Testis (tissue), 3 donors: ENCODE measurements around the gene DIAPH2. TPM values are rescaled to one million over a fixed set of nuclear protein-coding genes. Genes with fewer than 3 reads are reported as not detected.

Source experiments
- DNase-seq: peaks from one replicate; pipeline ENCODE4 v3.0.0-alpha.2; 2019
- H3K27ac ChIP-seq, 2 donors: fragments of 200-600 bp; sonication (generic); one replicate each; pipeline ENCODE4 v1.5.1; 2019
- H3K27me3 ChIP-seq: fragments of 200-600 bp; sonication (generic); one replicate; pipeline ENCODE4 v1.5.1; 2019
- H3K36me3 ChIP-seq: fragments of 200-600 bp; sonication (generic); one replicate; pipeline ENCODE4 v1.5.1; 2017; ENCODE audit warnings: low read depth; ENCODE audit errors: missing control alignments
- H3K4me1 ChIP-seq: fragments of 200-600 bp; sonication (generic); one replicate; pipeline ENCODE4 v1.5.1; 2019
- H3K4me3 ChIP-seq, 2 donors: fragments of 200-600 bp; sonication (generic); one replicate each; pipeline ENCODE4 v1.5.1; 2017 to 2019
- H3K9me3 ChIP-seq: fragments of 200-600 bp; sonication (generic); one replicate; pipeline ENCODE4 v1.5.1; 2017
- POLR2A ChIP-seq: fragments of 450-650 bp; IDR thresholded peaks from one replicate; pipeline ENCODE4 v1.6.1; 2017; ENCODE audit warnings: antibody characterized with exemption, mild to moderate bottlenecking, moderate library complexity
- WGBS, 2 donors: methylation state at CpG; one replicate each; pipeline ENCODE4 v1.1.5; 2018; 5-methylcytosine and 5-hydroxymethylcytosine counted together
- intact Hi-C: fragments of 100-400 bp; cut with DNase I; formaldehyde crosslinking; loops from one replicate; pipeline ENCODE4 v1.15.1; 2023; ENCODE audit warnings: low total_unique reads
- polyA plus RNA-seq: library from polyadenylated mRNA; stranded (reverse); fragments of 350-450 nt; fragmentation: Illumina TruSeq; extraction: RNeasy Lipid Tissue Mini Kit (QIAGEN cat#74804); gene quantifications from one replicate; pipeline ENCODE4 v1.2.3, GENCODE V29; 2014; ENCODE audit warnings: low read depth, low replicate concordance; ENCODE audit not compliant: insufficient read depth
- total RNA-seq, 2 donors: library from RNA; depleted of rRNA; stranded (reverse); fragments of >200 nt; gene quantifications; one replicate each; pipeline ENCODE4 v1.2.3, GENCODE V29; 2016
- TF ChIP-seq, protein P1 (sequence below), 3 experiments: fragments of 450-650 bp in 2 of 3; fragments of 200-600 bp in 1 of 3; sonication (generic) in 1 of 3; IDR thresholded peaks; one replicate each; pipeline ENCODE4 v1.5.1; 2016 to 2019; ENCODE audit warnings: antibody characterized with exemption in 3 of 3, mild to moderate bottlenecking in 2 of 3, moderate library complexity in 1 of 3

The DIAPH2 gene
- total and polyA plus RNA-seq, 3 donors from 2014 or later = 13.1 to 68.3 (median 67.4) TPM

GRCh38 chrX:96763608-96764007, 79.0 kb downstream of the DIAPH2 start:
- Histone ChIP-seq H3K4me1 (no peaks in the 10 kb centered on the region), H3K4me3 (no peak overlapping the region), H3K27me3 (no peaks in the 10 kb centered on the region), H3K9me3 (no peaks in the 10 kb centered on the region), H3K36me3 (no peaks in the 10 kb centered on the region), H3K27ac (no peak overlapping the region)
- no peak for DNase-seq
- 55 to 75% methylated on average over 4 of the region's 4 CpGs for WGBS, 2 donors
- intact Hi-C loops = no loop called here
- TF ChIP-seq, protein P1, sequence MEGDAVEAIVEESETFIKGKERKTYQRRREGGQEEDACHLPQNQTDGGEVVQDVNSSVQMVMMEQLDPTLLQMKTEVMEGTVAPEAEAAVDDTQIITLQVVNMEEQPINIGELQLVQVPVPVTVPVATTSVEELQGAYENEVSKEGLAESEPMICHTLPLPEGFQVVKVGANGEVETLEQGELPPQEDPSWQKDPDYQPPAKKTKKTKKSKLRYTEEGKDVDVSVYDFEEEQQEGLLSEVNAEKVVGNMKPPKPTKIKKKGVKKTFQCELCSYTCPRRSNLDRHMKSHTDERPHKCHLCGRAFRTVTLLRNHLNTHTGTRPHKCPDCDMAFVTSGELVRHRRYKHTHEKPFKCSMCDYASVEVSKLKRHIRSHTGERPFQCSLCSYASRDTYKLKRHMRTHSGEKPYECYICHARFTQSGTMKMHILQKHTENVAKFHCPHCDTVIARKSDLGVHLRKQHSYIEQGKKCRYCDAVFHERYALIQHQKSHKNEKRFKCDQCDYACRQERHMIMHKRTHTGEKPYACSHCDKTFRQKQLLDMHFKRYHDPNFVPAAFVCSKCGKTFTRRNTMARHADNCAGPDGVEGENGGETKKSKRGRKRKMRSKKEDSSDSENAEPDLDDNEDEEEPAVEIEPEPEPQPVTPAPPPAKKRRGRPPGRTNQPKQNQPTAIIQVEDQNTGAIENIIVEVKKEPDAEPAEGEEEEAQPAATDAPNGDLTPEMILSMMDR (IDR thresholded peaks at IDR 0.05) = no peak
- TF ChIP-seq POLR2A = no peak

- H3K4me3 ChIP-seq = no peak overlapping the region
- TF ChIP-seq, protein P1 (IDR thresholded peaks at IDR 0.05) = no peak
- TF ChIP-seq POLR2A = no peak
- 79 to 82% methylated on average over 1 of the region's 1 CpG for WGBS, 2 donors
- no peak for DNase-seq
- H3K36me3 ChIP-seq = no peaks in the 10 kb centered on the region
- intact Hi-C loops = no loop called here
- no peaks in the 10 kb centered on the region for H3K4me1 ChIP-seq
- H3K27me3 ChIP-seq = no peaks in the 10 kb centered on the region
- no peaks in the 10 kb centered on the region for H3K9me3 ChIP-seq
- H3K27ac ChIP-seq = no peak overlapping the region
Measured at GRCh38 chrX:96764864-96765263, 80.2 kb downstream of the DIAPH2 start.

DNA sequence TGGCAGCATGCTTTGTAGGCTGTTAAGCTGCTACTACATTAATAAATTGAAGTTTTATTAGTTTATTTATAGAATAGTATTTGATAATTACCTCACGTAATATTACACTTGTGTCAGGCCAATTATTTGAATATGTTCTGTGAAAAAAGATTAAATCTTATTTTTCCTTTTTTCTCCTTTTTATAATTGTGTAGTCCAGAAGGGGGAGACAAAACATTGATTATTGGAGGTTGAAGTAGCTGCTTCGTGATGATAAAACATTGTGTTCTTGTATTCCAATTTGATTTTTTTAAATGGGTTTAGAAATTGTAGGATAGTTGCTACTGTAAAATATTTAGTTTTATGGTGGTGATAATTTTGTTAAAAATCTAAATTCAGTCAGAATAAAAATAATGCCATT, 85.7 kb downstream of the DIAPH2 start:
- no peaks in the 10 kb centered on the region for H3K36me3 ChIP-seq
- H3K4me3 ChIP-seq = no peak overlapping the region
- no peaks in the 10 kb centered on the region for H3K27me3 ChIP-seq
- no peaks in the 10 kb centered on the region for H3K9me3 ChIP-seq
- WGBS, 2 donors = 48 to 53% methylated on average over 2 of the region's 2 CpGs
- TF ChIP-seq, protein P1 (IDR thresholded peaks at IDR 0.05) = peak in 1 of 3 experiments; percentile 16
- no peak for TF ChIP-seq POLR2A
- DNase-seq = no peak
- H3K27ac ChIP-seq = no peak overlapping the region
- no peaks in the 10 kb centered on the region for H3K4me1 ChIP-seq
- intact Hi-C loops = no loop called here

DNA sequence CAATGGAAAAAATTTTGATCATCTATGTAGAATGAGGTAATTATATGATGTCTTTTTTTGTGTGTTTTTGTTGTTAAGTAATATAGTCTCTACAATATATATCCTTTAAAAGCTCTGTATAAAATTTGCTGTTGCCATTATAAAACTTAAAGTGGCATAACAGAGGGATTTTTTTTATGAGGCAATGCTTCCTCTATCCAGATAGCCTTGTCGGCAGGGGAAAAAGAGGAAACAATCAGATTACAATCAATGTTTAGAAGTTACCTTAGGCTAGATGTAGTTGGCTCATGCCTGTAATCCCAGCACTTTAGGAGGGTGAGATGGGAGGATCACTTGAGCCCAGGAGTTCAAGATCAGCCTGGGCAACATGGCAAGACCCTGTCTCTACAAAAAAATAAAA, 86.8 kb downstream of the DIAPH2 start:
- Histone ChIP-seq H3K9me3 (no peaks in the 10 kb centered on the region), H3K4me3 (no peak overlapping the region), H3K4me1 (no peaks in the 10 kb centered on the region), H3K36me3 (no peaks in the 10 kb centered on the region), H3K27ac (no peak overlapping the region), H3K27me3 (no peaks in the 10 kb centered on the region)
- intact Hi-C loops = no loop called here
- no peak for DNase-seq
- TF ChIP-seq, protein P1 (IDR thresholded peaks at IDR 0.05) = no peak
- 69 to 100% methylated on average over 1 of the region's 1 CpG for WGBS, 2 donors

DNA sequence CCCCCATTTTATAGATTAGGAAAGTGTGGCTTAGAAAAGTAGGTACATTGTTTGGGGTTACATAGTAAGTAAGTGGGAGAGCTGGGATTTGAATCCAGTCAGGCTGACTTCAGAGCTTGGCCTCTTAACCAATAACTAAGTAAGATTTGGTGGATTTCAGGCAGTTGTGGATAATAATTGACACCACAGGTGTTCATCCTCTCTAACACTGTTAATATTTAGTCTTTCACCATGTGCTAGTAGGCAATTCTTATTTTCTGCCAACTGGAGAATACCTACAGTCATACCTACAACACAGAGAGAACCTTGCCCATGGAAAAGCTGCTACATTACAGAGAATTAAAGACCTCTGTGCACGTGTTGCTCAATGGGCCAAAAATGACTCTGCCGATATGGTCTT, 89.5 kb downstream of the DIAPH2 start:
- no peaks in the 10 kb centered on the region for H3K4me1 ChIP-seq
- H3K4me3 ChIP-seq = no peak overlapping the region
- no peaks in the 10 kb centered on the region for H3K36me3 ChIP-seq
- no peak overlapping the region for H3K27ac ChIP-seq
- no peaks in the 10 kb centered on the region for H3K9me3 ChIP-seq
- intact Hi-C loops = no loop called here
- WGBS, 2 donors = 89% methylated on average over 2 of the region's 2 CpGs
- no peaks in the 10 kb centered on the region for H3K27me3 ChIP-seq
- DNase-seq = no peak
- TF ChIP-seq, protein P1 (IDR thresholded peaks at IDR 0.05) = no peak
- TF ChIP-seq POLR2A = no peak
